Endothelial cell of umbilical vein (primary cell): ENCODE results near the gene MTMR3. TPM values are rescaled to one million over a fixed set of nuclear protein-coding genes. Genes with fewer than 3 reads are reported as not detected.

ENCODE experiments used
- BruUV-seq: library from RNA; stranded (reverse); fragments of 400-500 nt; replicated peaks from 2 replicates; lab custom pipeline; 2021; lab: Mats Ljungman, UMichigan
- CTCF ChIA-PET: fragments of 300-600, 350-600 bp; sonication (Branson Sonifier 250); formaldehyde crosslinking; loops from one replicate; lab custom pipeline; 2021; ENCODE audit warnings: antibody characterized with exemption, inconsistent platforms; lab: Charles Lee
- POLR2A ChIA-PET: fragments of 300-600, 350-600 bp; sonication (Branson Sonifier 250); formaldehyde crosslinking; loops from one replicate; lab custom pipeline; 2021; ENCODE audit warnings: antibody characterized with exemption, inconsistent platforms; lab: Charles Lee
- DNase-seq: peaks from one replicate; pipeline ENCODE4 v3.0.0-alpha.2; 2011; ENCODE audit warnings: low read depth, low spot score
- FAIRE-seq: peaks from 2 replicates; lab custom pipeline; 2011; peaks lifted over from hg19 to GRCh38; lab: Jason Lieb, UNC
- H2AFZ ChIP-seq: 2 replicates; pipeline ENCODE4 v1.6.0; 2012; ENCODE audit warnings: low read depth, low read length, control low read depth, inconsistent platforms
- H3K27ac ChIP-seq: 2 replicates; pipeline ENCODE4 v1.5.1; 2011; ENCODE audit warnings: low read depth, mild to moderate bottlenecking, control low read depth, low read length, moderate library complexity; ENCODE audit not compliant: insufficient read depth
- H3K27me3 ChIP-seq, 2 experiments: 2 replicates each; pipeline versions ENCODE4 v1.6.0 to v1.6.1; 2011; ENCODE audit warnings: low read length in 2 of 2, mixed read lengths in 1 of 2; ENCODE audit not compliant: control insufficient read depth in 2 of 2, insufficient read depth in 2 of 2
- H3K36me3 ChIP-seq, 2 experiments: 2 replicates in 1 of 2; 3 replicates in 1 of 2; pipeline ENCODE4 v1.5.1; 2011; ENCODE audit warnings: low read length in 2 of 2, mild to moderate bottlenecking in 1 of 2, moderate library complexity in 1 of 2; ENCODE audit not compliant: control insufficient read depth in 2 of 2, insufficient read depth in 2 of 2; ENCODE audit errors: extremely low read depth in 1 of 2
- H3K4me1 ChIP-seq: 3 replicates; pipeline ENCODE4 v1.5.1; 2011; ENCODE audit warnings: mild to moderate bottlenecking, low read length; ENCODE audit not compliant: control insufficient read depth, insufficient read depth; ENCODE audit errors: extremely low read depth
- H3K4me2 ChIP-seq: 2 replicates; pipeline ENCODE4 v1.6.1; 2011; ENCODE audit warnings: low read length, control low read depth, mixed read lengths; ENCODE audit not compliant: insufficient read depth
- H3K4me3 ChIP-seq, 3 experiments: fragments of 200-600 bp in 1 of 3; sonication (generic), shearing (Covaris generic) in 1 of 3; replicated peaks in 1 of 3; 2 replicates each; pipeline ENCODE4 v1.5.1; 2011 to 2016; ENCODE audit warnings: control low read depth in 3 of 3, low read length in 3 of 3, mild to moderate bottlenecking in 2 of 3, inconsistent platforms in 1 of 3, low read depth in 1 of 3, moderate library complexity in 1 of 3; ENCODE audit not compliant: insufficient read depth in 1 of 3
- H3K79me2 ChIP-seq: 2 replicates; pipeline ENCODE4 v1.6.0; 2012; ENCODE audit warnings: low read length, inconsistent platforms; ENCODE audit not compliant: control insufficient read depth, insufficient read depth
- H3K9ac ChIP-seq: replicated peaks from 2 replicates; pipeline ENCODE3; 2011; ENCODE audit warnings: low read length, control low read depth; ENCODE audit not compliant: insufficient read depth; ENCODE audit errors: extremely low read depth
- H3K9me1 ChIP-seq: replicated peaks from 3 replicates; pipeline ENCODE4 v1.6.0; 2011; ENCODE audit warnings: mild to moderate bottlenecking, low read length; ENCODE audit not compliant: control insufficient read depth, insufficient read depth; ENCODE audit errors: extremely low read depth
- H3K9me3 ChIP-seq: replicated peaks from 2 replicates; pipeline ENCODE4 v1.5.1; 2012; ENCODE audit warnings: low read length, inconsistent platforms; ENCODE audit not compliant: control insufficient read depth, insufficient read depth
- H4K20me1 ChIP-seq: replicated peaks from 2 replicates; pipeline ENCODE3; 2011; ENCODE audit warnings: mild to moderate bottlenecking, low read length; ENCODE audit not compliant: control insufficient read depth, insufficient read depth; ENCODE audit errors: extremely low read depth
- EZH2 ChIP-seq: IDR thresholded peaks from 2 replicates; pipeline ENCODE4 v1.6.1; 2012; ENCODE audit warnings: borderline replicate concordance, low read depth, mild to moderate bottlenecking, moderate library complexity, low read length, inconsistent platforms; ENCODE audit not compliant: severe bottlenecking
- FOS ChIP-seq: IDR thresholded peaks from 2 replicates; pipeline ENCODE4 v1.6.1; 2011; ENCODE audit warnings: mild to moderate bottlenecking, low read length, moderate library complexity, borderline replicate concordance; ENCODE audit not compliant: insufficient read depth
- GATA2 ChIP-seq: IDR thresholded peaks from 2 replicates; pipeline ENCODE4 v1.7.0; 2011; ENCODE audit warnings: low read depth, mild to moderate bottlenecking, moderate library complexity, mixed read lengths, low read length; ENCODE audit not compliant: insufficient read length, insufficient read depth
- JUN ChIP-seq: IDR thresholded peaks from 2 replicates; pipeline ENCODE4 v1.6.1; 2011; ENCODE audit warnings: borderline replicate concordance, low read depth; ENCODE audit not compliant: insufficient read length, insufficient read depth
- MYC ChIP-seq: IDR thresholded peaks from one replicate; pipeline ENCODE4 v1.6.1; 2011; ENCODE audit warnings: mild to moderate bottlenecking, low read depth, low read length
- POLR2A ChIP-seq: IDR thresholded peaks from 2 replicates; pipeline ENCODE4 v1.6.1; 2012; ENCODE audit warnings: low read depth, mild to moderate bottlenecking, control low read depth, low read length
- POLR2AphosphoS5 ChIP-seq: IDR thresholded peaks from 2 replicates; pipeline ENCODE4 v1.6.1; 2012; ENCODE audit warnings: low read depth, mild to moderate bottlenecking, control low read depth, low read length, moderate library complexity; ENCODE audit not compliant: insufficient read depth
- dilution Hi-C: fragments of 300-500 bp; cut with MboI; formaldehyde crosslinking; loops from one replicate; pipeline ENCODE4 v1.15.0; 2019; ENCODE audit warnings: low sequenced_read_pairs; ENCODE audit not compliant: extremely low pct_ligation_motif_present
- intact Hi-C: fragments of 100-400 bp; cut with micrococcal nuclease; formaldehyde crosslinking; loops from one replicate; pipeline ENCODE4 v1.10.0; 2022
- polyA plus RNA-seq, 4 experiments: library from polyadenylated mRNA; depleted of rRNA in 3 of 4; stranded (reverse) in 3 of 4; unstranded in 1 of 4; fragments of >200 nt; gene quantifications; 2 replicates each; pipeline versions ENCODE4 v1.2.1 to v1.2.3, GENCODE V29; 2011 to 2012; ENCODE audit warnings: missing spikeins in 1 of 4
- total RNA-seq: library from RNA; stranded (reverse); gene quantifications from 2 replicates; pipeline ENCODE4 v1.2.3, GENCODE V29; 2021
- TF ChIP-seq, protein P1 (sequence below), 2 donors: IDR thresholded peaks; 1 replicate in 1 of 2; 2 replicates in 1 of 2; pipeline ENCODE4 v1.5.1; 2011; ENCODE audit warnings: low read length in 2 of 2, mild to moderate bottlenecking in 2 of 2, moderate library complexity in 2 of 2, control low read depth in 1 of 2, inconsistent platforms in 1 of 2, low read depth in 1 of 2; ENCODE audit not compliant: insufficient read depth in 1 of 2; ENCODE audit errors: extremely low read depth in 1 of 2
- TF ChIP-seq, protein P2 (sequence below): IDR thresholded peaks from 2 replicates; pipeline ENCODE4 v1.6.1; 2011; ENCODE audit not compliant: insufficient read depth, insufficient read length

Gene MTMR3
- total and polyA plus RNA-seq, 2 donors (not counting 3 experiments of a cell fraction or from before 2014, with no cell fraction given), result 30.1 to 36.5 TPM

DNA sequence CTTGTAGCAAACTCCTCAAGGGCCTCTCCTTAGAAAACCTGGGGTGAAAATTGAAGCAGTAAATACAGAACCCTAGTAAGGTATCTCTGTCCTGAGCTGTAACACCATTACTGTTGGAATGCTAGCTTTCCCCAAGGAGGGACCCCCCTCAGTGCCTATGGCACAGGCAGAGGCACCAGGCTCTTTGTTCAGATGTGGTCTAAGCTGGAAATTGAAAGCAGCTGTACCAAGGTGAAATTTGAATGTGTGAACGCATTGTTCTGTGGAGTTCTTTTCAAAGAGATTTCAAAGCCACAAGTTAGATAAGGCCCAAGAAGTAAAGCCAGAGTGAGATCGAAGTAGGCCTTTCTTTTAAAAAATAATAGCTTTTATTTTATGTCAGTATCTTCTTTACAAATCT is 125.4 kb downstream of the MTMR3 start:
- BruUV-seq, result no TSS peak
- POLR2A ChIA-PET, result interaction anchor here (0.6 kb wide), 1 partner anchor 10 kb away, joined by 3 read pairs; no protein-coding TSS in a partner anchor
- no peak for FAIRE-seq

More for the DNA sequence above, 125.4 kb downstream of the MTMR3 start:
- no peak for TF ChIP-seq FOS
- no peak for TF ChIP-seq POLR2A
- TF ChIP-seq POLR2AphosphoS5, result no peak
- TF ChIP-seq, protein P1, sequence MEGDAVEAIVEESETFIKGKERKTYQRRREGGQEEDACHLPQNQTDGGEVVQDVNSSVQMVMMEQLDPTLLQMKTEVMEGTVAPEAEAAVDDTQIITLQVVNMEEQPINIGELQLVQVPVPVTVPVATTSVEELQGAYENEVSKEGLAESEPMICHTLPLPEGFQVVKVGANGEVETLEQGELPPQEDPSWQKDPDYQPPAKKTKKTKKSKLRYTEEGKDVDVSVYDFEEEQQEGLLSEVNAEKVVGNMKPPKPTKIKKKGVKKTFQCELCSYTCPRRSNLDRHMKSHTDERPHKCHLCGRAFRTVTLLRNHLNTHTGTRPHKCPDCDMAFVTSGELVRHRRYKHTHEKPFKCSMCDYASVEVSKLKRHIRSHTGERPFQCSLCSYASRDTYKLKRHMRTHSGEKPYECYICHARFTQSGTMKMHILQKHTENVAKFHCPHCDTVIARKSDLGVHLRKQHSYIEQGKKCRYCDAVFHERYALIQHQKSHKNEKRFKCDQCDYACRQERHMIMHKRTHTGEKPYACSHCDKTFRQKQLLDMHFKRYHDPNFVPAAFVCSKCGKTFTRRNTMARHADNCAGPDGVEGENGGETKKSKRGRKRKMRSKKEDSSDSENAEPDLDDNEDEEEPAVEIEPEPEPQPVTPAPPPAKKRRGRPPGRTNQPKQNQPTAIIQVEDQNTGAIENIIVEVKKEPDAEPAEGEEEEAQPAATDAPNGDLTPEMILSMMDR (IDR thresholded peaks at IDR 0.05; ENCODE audit: extremely low read depth in 1 of 2, insufficient read depth in 1 of 2, low read depth in 1 of 2, low read length in 2 of 2), result no peak
- TF ChIP-seq, protein P2, sequence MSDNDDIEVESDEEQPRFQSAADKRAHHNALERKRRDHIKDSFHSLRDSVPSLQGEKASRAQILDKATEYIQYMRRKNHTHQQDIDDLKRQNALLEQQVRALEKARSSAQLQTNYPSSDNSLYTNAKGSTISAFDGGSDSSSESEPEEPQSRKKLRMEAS, result no peak
- no peak for TF ChIP-seq EZH2
- no peak for TF ChIP-seq JUN
- no peak for TF ChIP-seq MYC
- no peak for TF ChIP-seq GATA2
- Histone ChIP-seq H3K79me2 (no peaks in the 10 kb centered on the region), H3K27me3 (no peaks in the 10 kb centered on the region), H2AFZ (no peak overlapping the region), H3K4me2 (no peak overlapping the region), H3K9me1 (no peaks in the 10 kb centered on the region), H3K27ac (no peak overlapping the region), H3K4me3 (no peak overlapping the region), H3K9me3 (no peaks in the 10 kb centered on the region), H4K20me1 (no peaks in the 10 kb centered on the region), H3K9ac (no peak overlapping the region), H3K4me1 (peaks cover 4% of the 10 kb centered on the region), H3K36me3 (peaks cover 6 to 15% of the 10 kb centered on the region in 2 experiments)
- CTCF ChIA-PET, result interaction anchor here (0.6 to 5.8 kb wide), 5 partner anchors 15 to 1907 kb away, joined by 3 to 68 read pairs (median 4); no protein-coding TSS in a partner anchor
- dilution Hi-C loops (no loop called here), intact Hi-C loops (loop anchor here (5.0 kb wide), 3 partner anchors 79 to 371 kb away; no protein-coding TSS in a partner anchor)
- DNase-seq, result no peak
